RKO (cell line): ENCODE measurements around the gene MPPED2.

Experiments
- DNase-seq: peaks from one replicate; pipeline ENCODE4 v3.0.0-alpha.2; 2016; ENCODE audit warnings: low spot score

The MPPED2 gene

DNA sequence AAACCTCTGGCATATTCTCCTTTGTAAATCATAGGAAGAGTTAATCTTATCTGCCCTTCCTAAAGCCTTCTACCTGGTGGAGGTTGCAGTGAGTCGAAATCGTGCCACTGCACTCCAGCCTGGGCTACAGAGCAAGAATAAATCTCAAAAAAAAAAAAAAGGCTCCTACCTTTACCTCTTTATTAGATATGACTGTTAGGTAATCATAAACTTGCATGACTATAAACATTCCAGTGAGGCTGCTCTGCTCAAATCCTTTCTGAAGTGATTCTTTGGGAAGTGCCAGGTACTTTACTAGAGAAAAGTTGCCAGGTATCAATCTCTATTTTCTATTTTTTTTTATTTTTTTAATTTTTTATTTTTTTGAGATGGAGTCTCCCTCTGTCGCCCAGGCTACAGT is 59.6 kb downstream of the MPPED2 start:
- DNase-seq: no peak

DNA sequence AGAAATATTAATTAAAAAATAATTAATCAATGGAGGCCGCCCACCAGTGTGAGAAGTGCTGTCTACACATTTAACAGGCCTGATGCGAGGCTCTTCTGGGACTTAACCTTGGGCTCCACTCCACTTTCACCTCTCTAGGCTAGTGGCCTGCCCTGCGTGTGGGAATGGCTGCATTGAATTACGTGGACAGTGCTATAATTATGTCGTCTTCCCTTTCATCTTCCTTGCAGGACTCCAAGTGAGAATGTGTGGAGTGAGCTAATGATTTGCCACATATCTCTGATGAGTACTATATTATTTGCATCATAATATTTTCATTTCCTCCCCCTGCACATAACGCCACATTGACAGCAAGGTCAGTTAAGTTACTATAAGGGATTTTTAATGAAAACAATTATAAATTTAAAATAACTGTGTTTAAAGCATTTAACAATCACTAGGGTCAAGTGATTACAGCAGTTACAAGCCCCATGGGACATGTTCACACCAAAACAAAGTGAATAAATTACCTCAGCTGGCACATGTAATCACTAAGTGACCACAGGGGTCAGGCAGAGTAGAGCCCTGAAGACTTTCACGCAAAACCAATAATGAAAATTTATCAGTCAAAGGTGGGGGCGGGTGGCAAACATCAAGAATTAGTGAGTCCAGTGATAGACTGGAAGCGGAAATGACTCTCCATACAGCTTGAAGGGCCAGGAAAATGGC is 63.5 kb downstream of the MPPED2 start:
- no peak for DNase-seq

DNA sequence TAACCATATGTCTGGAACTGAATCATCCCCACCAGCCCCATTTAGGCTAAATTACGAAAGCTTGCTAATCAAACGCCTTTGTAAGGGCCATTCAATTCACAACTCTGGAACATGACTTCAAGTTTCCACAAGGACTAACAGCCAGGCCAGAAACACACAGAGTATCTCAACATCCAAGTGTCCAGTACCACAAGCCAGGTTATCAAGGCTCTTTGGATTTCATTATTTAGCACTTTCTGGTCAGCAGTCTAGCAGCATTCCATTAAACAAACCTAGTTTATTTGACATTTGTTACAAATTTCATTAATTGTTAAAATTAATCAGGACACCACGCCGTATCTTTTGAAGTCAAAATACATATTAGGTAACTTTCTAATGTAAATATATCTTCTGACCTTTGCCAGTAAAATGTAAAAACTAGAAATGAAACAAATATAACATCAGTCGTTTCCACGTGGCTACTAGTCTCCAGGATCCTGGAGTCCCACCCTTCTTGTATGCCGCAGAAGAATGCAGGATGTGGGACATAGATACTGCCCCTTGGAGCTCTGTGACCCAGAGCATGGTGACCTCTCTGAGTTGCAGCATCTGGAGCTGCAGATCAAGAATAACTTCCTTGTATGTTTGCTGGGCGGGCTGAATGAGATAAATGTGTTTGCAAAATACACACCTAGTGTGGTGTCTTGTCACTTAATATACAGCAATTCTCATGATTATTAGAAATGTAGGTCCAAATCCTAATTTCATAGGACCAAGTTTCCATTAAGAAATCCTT is 64.7 kb downstream of the MPPED2 start:
- DNase-seq: no peak

DNA sequence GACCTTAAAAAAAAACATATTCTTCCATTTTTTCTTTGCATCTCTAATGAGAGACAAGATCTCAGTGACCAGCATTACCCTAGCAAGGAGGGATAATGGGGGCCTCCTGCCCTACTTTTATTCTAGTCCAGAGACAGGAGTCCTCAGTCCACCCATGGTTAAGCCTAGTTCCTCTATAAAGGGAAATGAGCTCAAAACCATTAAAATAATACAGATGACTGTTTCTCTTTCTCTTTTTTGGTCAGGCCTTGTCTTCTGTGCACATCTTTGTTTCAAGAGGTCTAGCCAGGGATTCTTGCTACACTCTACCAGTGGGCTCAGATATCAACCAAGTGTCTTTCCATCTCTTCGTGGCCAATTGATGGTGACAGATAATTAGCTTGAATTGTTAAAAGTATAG is 73.1 kb downstream of the MPPED2 start:
- DNase-seq: no peak

DNA sequence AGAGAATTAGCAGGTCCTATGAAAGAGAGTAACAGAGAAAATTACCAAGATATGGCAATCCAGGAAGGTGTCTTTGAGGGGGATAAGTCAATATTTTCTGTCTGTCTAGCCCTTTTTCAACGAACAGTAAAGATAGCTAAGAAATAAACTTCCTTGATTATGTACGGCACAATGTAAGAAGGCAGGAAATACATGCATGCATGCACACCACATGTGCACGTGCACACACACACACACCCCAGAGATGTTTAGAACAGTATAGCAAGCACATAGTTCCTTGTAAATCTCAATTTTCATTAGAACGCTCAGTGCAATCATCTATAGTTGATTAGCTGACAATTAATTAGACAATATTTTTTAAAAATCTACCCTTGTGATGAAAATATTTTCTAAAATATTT is 74.7 kb downstream of the MPPED2 start:
- no peak for DNase-seq

DNA sequence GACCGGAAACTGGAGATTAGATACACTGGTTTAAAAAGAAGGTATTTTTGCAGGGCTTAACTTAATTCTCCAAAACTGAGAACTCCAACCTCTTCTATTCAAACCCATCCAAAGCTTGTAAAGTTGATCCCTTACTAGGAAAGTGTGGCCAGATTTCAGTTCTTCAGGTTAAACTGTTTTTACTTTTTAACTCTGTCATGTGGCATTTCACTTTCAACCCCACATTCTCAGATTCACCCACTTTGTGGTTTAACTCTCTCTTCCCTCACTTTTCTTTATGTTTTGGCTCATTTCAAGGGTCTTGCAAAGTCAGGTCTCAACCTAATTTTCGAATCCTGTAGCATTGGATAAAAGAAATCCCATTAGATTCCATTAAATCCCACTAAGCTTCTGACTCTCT is 75.4 kb downstream of the MPPED2 start:
- no peak for DNase-seq

DNA sequence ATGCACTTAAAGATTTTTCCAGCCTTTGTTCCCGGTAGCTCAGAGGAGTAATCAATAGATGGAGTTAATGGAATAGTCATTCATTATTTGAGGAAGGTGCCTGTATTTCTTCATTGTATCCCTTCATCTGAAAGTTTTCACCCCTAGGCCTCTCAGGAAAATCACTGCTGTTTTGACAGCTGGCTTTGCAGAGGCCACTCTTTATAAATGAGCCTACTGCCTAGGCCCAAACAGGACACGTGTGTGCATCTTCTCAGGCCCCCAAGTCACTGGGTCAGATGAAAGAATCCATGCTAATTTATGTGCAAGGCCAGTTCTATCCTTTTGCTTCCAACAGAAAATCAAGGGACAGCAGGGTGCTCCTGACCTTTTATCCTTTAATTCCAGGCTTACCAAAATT is 76.8 kb downstream of the MPPED2 start:
- DNase-seq: no peak

DNA sequence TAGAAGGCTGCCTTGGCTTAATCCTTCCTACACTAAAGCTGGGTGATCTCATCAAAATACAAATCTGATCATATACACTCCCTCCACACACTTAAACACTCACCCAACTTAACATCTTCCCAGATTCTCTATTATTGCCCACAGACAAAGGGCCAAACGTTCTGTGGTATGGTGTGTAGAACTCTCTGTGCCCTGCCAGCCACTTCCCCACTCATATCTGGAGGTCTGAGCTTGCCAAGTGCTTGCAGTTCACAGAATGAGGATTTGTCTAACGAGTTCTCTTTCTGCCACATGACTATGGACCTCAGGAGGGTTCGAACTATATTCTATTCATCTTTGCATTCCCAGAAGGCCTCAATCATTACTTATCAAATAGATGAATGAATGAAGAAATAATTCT is 77.6 kb downstream of the MPPED2 start:
- no peak for DNase-seq

DNA sequence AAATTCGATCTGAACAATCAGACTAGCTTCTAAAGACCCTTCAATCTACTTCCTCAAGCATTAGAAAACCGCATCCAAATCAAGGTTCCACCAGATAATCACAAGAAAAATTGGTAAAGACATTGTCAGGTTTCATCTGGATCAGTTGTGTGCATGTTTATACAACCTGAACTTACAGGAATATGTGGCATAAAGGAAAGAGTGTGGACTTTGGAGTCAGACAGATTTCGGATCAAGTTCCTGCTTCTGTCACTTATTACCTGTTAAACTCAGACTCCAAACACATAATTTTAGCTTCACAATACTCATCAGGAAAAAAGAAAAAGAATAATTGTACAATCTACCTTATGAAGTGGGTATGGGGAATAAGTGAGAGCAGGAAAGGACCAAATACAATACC is 80.5 kb downstream of the MPPED2 start:
- no peak for DNase-seq

DNA sequence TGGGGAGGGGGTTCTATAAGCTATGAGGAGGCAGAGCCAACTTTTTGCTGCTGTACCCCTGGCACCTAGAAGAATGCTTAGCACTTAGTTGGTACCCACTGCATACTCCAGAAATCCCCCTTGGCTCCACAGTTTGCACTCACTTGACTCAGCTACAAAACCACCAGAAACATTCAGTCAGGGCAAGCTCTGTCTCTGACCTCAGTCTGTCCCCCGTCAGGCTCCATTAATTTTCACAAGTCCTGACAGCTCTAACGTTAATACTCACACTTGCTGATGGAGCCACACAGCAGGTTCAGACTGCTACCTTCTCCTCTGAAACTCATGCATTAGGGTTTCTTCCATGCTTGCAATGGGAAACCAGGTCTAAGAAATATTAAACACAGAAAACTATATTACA is 81.7 kb downstream of the MPPED2 start:
- no peak for DNase-seq

DNA sequence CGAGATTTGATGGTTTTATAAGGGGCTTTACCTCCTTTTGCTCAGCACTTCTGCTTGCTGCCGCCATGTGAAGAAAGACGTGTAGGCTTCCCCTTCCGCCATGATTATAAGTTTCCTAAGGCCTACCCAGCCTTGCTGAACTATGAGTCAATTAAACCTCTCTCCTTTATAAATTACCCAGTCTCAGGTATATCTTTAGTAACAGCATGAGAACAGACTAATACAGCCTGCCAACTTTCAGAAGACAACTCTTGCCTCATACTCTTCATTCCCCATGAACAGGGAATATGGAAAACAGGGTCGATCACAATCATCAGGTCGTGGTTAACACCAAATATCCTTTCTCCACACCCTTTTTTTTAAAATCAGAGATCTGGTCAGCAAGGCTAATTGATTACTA is 83.0 kb downstream of the MPPED2 start:
- DNase-seq: no peak

DNA sequence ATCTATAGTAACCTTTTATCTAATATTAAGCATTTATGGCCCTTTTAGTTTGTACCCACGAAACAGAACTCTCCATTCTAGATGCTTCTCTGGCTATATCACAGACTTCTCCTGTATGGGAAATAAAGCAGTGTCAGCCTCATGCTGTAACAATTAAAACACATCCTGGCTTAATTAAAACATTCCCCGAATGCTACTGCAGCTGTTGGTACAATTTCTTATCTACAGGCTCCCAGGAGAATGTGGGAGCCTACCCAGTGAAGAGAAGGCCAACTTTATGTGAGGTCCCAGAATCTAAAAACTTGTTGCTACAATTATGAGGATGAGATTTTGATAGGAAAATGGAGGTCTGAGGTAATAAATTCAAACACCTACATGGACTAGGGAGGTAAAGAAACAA is 83.8 kb downstream of the MPPED2 start:
- DNase-seq: no peak

DNA sequence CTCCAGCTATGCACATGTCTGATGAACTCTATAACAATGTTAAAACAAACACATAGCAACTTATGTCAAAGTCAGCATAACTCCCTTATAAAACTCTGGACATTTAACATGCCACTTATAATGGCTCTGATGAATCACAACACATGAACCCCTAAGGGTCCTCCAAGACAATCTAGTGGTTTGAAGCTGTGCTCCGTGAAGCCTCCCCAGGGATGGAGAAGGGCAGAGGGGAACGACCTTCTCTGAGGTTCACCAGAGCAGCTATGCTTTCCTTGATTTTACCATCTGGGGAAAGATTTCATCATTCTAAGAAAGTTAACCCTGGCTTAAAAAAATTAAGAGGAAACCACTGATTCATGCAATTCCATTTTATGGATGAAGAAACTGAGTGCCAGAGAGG is 84.4 kb downstream of the MPPED2 start:
- DNase-seq: no peak

DNA sequence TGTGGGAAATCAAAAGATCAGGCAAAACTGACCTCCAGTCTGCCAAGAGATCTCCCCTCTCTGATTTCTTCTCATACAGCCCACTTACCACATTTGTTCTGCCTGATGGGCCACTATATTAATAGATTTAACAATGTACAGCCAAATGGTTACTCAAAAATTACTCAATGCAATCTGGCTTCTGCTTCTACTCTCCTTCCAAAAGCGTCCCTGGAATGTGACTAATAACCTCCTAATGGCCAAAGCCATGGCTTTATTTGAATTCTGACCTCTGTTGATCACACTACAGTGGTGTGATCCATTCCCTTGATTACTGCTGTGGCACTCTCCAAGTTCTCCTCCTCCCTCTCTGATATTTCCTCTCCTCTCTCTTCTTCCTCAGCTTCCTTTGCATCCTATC is 86.2 kb downstream of the MPPED2 start:
- no peak for DNase-seq

DNA sequence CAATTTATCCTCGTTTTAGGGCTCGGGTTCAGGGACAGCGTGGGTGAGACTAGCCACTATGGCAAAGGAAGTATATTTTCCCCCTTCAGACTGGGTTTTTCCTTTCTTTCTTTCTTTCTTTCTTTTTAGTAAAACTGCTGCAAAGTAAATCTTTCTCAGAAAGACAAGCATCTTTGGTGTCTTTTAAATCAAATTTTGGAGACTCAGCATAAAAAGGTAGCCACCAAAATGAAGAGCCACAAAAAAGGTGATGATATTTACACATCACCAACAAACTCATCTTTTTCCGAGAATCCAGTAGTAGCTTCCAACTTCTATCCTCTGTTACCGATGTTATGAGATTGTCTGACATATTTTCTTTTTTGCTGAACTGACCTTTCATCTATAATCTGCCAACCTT is 88.6 kb downstream of the MPPED2 start:
- no peak for DNase-seq

DNA sequence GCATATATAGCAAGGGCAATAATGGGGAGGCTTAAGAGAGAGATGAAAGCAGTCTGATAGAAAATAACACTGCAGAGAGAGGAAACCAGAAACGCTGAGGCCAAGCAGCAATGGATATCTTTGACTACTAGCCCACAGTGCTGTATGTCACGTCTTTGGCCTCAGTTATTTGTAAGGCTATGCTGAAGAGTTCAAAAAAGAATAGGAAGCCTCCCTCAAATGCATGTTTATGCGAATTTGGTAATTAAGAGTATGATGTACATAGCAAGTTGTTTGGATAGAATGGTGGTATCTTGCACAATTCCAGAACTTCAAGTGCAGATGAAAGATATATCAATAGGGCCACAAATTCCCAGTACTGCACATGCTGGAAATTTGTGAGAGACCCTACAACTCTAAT is 89.2 kb downstream of the MPPED2 start:
- DNase-seq: no peak

DNA sequence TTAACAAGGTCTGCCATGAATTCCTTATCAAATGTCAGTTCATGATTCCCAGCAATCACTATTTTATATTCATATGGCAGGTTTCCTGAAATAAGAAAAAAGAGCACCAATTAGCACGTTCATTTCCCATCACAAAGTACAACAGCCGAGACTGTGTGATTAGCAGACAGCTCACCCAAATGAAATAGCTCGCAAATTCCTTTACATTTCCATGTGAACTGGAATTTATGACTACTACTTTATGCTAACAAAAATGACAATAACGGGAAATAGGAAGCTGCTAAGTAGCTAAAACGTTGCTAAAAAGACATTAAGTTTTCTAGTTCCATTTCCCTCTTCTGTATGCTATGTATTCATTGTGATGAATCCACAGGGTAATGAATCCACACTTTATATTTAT is 90.7 kb downstream of the MPPED2 start:
- no peak for DNase-seq

DNA sequence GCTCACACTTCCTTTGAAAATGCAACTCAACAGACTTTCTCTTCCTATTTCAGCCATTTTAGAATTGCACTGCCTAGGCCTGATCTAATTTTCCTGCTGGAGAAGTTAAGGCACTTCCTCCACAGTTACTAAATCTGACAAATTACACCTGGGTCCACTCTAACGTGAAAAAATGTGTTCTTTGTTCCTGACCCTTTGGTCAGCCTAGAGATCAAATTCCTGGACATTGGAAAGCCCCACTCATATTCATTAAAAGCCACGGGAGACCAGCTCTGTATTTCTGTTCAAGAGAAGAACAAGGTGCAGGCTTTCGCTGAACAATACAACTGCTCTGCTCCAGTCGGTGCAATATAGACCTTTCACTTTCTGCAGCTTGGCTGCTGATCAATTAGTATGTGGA is 96.6 kb downstream of the MPPED2 start:
- no peak for DNase-seq

DNA sequence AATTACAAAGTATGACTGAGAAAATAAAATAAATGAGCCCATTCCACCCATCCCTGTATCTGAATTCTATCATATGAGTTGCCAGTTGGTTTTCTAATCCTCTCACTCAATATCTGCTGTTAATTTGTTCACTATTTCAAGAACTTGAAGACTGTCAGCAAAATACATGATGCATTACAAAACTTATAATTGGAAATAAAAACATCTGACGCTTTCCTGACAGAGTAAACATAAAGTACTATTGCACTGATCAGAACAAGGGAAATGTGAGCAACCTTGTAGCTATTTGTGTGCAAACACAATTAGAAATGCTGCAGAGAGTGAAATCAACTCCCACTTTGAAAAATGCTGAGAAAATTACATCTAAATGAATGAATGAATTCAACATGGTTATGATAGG is 97.1 kb downstream of the MPPED2 start:
- no peak for DNase-seq

DNA sequence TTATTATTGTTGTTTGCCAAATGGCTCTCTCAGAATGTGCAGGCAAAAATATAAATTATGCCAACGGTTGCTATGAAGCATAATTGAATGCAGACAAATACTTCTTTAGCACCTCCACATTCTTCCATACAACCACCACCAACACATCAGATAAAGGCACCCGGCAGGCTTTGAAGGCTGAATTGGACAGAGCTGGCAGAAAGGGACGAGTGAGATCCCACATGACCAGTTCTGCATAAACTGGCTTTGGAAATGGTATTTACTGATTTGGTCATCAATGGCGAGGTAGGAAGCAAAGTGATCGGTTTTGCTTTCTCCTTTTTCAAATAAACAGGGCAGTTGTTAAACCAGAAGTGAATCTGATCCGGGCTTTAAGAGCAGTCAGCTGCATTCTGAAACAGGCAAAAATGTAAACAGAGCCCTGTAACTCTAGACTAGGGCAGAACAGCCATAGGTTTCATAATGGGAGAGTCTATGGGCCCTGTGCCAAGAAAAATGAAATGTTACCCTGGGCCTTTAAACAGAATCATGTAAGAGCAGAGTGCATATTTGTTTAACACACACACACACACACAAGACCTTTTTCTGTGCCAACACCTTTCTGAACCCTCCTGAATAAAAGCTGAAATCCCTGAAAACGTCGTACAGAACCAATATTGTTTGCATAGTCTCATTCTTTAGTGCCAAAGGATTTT is 97.7 kb downstream of the MPPED2 start:
- no peak for DNase-seq

DNA sequence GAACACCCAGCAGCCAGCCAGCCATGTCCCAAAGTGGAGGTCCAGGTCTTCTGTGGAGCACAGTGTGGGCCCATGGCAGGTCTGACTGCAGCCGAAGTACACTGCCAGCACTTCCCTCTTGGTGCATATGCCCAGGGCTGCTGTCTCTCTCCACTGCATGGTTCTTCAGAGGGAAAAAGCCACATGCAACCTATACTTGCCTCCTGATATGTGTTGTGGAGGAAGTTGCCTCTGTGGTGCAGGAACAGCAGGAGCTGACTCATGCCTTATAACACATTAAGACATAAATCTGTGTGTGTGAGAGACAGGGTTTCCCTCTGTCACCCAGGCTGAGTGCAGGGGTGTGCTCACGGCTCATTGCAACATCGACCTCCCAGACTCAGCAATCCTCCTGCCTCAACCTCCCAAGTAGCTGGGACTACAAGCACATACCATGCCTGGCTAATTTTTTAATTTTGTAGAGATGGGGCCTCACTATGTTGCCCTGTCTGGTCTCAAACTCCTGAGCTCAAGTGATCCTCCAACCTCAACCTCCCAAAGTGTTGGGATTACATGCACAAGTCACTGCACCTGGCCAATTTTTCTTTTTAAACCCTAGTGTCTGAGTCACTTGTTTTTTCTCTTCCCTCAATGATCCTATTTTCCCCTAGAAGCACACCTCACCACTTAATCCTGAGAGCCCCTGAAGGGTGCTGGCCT is 98.8 kb downstream of the MPPED2 start:
- peak; percentile 4 for DNase-seq

DNA sequence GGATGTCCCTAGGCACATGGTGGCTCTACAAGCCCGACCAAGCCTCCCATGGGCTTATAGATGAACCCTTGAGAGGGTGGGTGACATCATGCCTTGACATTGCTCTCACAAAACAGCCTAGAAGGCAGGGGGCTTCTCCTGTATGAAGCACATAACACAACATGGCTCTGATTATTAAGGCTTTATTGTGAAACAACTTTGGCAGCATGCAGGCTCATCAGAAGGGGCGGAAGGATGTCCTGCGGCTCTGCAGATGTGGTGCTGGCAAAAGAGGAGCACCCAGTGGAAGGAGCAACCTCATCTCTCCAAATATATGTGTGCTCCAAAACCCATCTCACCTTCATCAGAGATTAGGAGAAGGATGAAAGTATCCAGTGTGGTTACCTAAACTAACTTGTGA is 100.4 kb downstream of the MPPED2 start:
- no peak for DNase-seq

DNA sequence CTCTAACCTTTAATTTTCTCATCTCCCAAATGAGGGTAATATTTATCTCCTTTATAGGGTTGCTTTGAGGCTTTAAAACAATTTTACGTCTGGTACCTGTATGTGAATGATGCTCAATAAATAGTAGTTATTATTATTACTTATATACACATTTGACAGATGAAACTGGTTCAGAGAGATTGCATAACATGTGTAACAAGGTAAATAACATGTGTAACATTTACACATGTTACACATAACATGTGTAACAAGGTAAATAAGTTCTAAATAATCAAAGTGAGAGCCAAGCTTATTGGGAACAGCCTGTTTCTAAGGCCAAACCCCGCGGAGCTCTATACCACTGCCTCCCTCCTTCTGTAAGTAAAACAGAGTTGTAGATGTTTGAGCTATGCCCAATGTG is 100.9 kb downstream of the MPPED2 start:
- DNase-seq: no peak
